ENCODE data around the gene TBC1D22A. TPM values are rescaled to one million over a fixed set of nuclear protein-coding genes. Genes with fewer than 3 reads are reported as not detected.

The TBC1D22A gene
- total and polyA plus RNA-seq, 4 donors: 4.1 to 12.4 (median 8.4) TPM

DNA sequence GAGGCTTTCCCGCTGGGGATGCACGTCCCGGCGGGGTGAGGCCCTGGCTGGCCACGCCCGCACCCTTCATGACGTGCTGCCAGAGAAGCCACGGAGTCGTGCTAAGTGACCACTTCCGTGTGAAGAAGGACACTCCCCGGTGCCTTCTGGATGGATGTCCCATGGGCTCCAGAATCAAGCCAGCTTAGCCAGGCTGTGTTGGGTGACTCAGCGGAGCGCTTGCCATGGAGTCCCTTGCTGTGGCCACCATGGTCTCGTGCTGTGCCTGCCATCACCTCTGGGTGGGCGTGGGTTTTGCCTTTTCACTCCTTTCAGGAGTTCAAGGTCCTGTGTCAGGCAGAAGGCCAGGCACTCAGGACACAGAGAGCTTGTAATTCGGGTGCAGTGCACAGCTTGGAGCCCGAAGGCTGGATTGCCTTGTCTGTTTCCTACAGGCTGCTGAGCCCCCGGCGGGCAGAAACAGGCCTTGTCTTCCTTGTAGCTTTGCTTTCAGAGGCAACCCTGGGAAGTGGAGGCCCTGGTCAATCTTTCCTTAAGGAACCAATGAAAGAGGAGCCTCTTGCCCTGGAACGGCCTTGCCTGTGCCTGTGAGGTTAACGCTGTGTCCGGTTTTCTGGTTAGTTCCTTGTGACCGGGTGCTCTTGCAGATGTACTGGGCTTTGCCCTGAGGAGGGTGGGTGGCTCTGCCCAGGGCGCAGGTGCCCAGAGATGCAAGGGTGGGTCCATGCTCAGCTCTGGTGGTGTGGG, 268.6 kb downstream of the TBC1D22A start:
- no peaks in the 10 kb centered on the region for H3K27me3 ChIP-seq (ENCODE audit: control insufficient read depth in 4 of 4, insufficient read depth in 4 of 4, low read length in 3 of 4)

DNA sequence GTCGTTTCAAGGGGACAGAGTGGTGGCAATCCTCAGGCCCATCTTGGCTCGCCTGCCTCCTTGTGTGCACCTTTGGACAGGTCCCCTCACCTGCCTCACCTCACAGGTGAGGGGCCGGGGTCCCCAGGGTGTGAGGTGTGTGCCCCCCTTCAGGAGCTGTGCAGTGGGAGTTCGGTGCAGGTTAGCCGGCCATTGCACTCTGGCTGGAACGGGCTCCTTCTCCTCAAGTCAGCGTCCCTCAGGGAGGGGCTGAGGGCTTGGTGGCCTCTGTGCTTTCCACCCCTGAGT, 269.1 kb downstream of the TBC1D22A start:
- Histone ChIP-seq H3K4me1 (ENCODE audit: control insufficient read depth in 4 of 4, insufficient read depth in 4 of 4, low read length in 3 of 4) (no peaks in the 10 kb centered on the region), H3K9me3 (ENCODE audit: control insufficient read depth in 4 of 4, low read length in 3 of 4) (no peaks in the 10 kb centered on the region), H3K36me3 (ENCODE audit: control insufficient read depth in 4 of 4, insufficient read depth in 3 of 4, low read depth in 1 of 4, low read length in 3 of 4) (peaks cover 0 to 8% (median 0%) of the 10 kb centered on the region in 4 donors), H3K27me3 (ENCODE audit: control insufficient read depth in 4 of 4, insufficient read depth in 4 of 4, low read length in 3 of 4) (no peaks in the 10 kb centered on the region), H3K4me3 (ENCODE audit: low read depth in 1 of 3, low read length in 3 of 3) (no peak overlapping the region), H3K9ac (ENCODE audit: low read depth in 1 of 2, low read length in 2 of 2) (no peak overlapping the region), H3K27ac (ENCODE audit: low read depth in 1 of 2, low read length in 2 of 2) (no peak overlapping the region)
- 97% methylated on average over 7 of the region's 7 CpGs for WGBS
- DNase-seq (ENCODE audit: low spot score): no peak
- no peak for TF ChIP-seq GABPA (IDR thresholded peaks at IDR 0.05 in 1 of 2, conservative IDR thresholded peaks at IDR 0.05 in 1 of 2)
- no peak for TF ChIP-seq NR2F2 (IDR thresholded peaks at IDR 0.05)
- no peak for TF ChIP-seq FOXA1 (IDR thresholded peaks at IDR 0.05)
- TF ChIP-seq REST (IDR thresholded peaks at IDR 0.05): no peak
- no peak for TF ChIP-seq ATF3 (IDR thresholded peaks at IDR 0.05)
- TF ChIP-seq, protein P1, sequence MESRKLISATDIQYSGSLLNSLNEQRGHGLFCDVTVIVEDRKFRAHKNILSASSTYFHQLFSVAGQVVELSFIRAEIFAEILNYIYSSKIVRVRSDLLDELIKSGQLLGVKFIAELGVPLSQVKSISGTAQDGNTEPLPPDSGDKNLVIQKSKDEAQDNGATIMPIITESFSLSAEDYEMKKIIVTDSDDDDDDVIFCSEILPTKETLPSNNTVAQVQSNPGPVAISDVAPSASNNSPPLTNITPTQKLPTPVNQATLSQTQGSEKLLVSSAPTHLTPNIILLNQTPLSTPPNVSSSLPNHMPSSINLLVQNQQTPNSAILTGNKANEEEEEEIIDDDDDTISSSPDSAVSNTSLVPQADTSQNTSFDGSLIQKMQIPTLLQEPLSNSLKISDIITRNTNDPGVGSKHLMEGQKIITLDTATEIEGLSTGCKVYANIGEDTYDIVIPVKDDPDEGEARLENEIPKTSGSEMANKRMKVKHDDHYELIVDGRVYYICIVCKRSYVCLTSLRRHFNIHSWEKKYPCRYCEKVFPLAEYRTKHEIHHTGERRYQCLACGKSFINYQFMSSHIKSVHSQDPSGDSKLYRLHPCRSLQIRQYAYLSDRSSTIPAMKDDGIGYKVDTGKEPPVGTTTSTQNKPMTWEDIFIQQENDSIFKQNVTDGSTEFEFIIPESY (IDR thresholded peaks at IDR 0.05): no peak
- no peak for TF ChIP-seq RAD21 (IDR thresholded peaks at IDR 0.05)
- TF ChIP-seq FOXA2 (IDR thresholded peaks at IDR 0.05): no peak
- no peak for TF ChIP-seq EGR1 (IDR thresholded peaks at IDR 0.05; ENCODE audit: low read depth in 2 of 2)
- no peak for TF ChIP-seq CTCF (IDR thresholded peaks at IDR 0.05; ENCODE audit: low read depth, low read length, missing input control)

More for the DNA sequence above, 268.6 kb downstream of the TBC1D22A start:
- H3K36me3 ChIP-seq (ENCODE audit: control insufficient read depth in 4 of 4, insufficient read depth in 3 of 4, low read depth in 1 of 4, low read length in 3 of 4): peaks cover 0 to 8% (median 0%) of the 10 kb centered on the region in 4 donors
- TF ChIP-seq HNF4A (conservative IDR thresholded peaks at IDR 0.05) (no peak), FOXA1 (IDR thresholded peaks at IDR 0.05) (no peak), EGR1 (IDR thresholded peaks at IDR 0.05; ENCODE audit: low read depth in 2 of 2) (no peak), CTCF (IDR thresholded peaks at IDR 0.05; ENCODE audit: low read depth, low read length, missing input control) (no peak), NR2F2 (IDR thresholded peaks at IDR 0.05) (no peak), JUND (IDR thresholded peaks at IDR 0.05) (no peak), RXRA (IDR thresholded peaks at IDR 0.05) (no peak), HNF4G (IDR thresholded peaks at IDR 0.05) (no peak), TAF1 (conservative IDR thresholded peaks at IDR 0.05) (no peak), ATF3 (IDR thresholded peaks at IDR 0.05) (no peak)
- TF ChIP-seq, protein P1 (IDR thresholded peaks at IDR 0.05): no peak
- no peak overlapping the region for H3K4me3 ChIP-seq (ENCODE audit: low read depth in 1 of 3, low read length in 3 of 3)
- H3K9me3 ChIP-seq (ENCODE audit: control insufficient read depth in 4 of 4, low read length in 3 of 4): no peaks in the 10 kb centered on the region
- H3K4me1 ChIP-seq (ENCODE audit: control insufficient read depth in 4 of 4, insufficient read depth in 4 of 4, low read length in 3 of 4): no peaks in the 10 kb centered on the region
- no peak overlapping the region for H3K27ac ChIP-seq (ENCODE audit: low read depth in 1 of 2, low read length in 2 of 2)
- 94% methylated on average over 24 of the region's 24 CpGs for WGBS
- no peak for DNase-seq (ENCODE audit: low spot score)
- H3K9ac ChIP-seq (ENCODE audit: low read depth in 1 of 2, low read length in 2 of 2): no peak overlapping the region
